ENCODE measurements around the gene FAM229B.

Gene FAM229B

GRCh38 chr6:112144145-112144926 lies 56.9 kb downstream of the FAM229B start:
- DNase-seq (ENCODE audit: low read depth), result no peak

GRCh38 chr6:112145080-112145573 lies 57.7 kb downstream of the FAM229B start:
- DNase-seq (ENCODE audit: low read depth), result no peak

- no peak for DNase-seq (ENCODE audit: low read depth)
Observed at GRCh38 chr6:112148103-112148502, 60.7 kb downstream of the FAM229B start.

GRCh38 chr6:112149236-112149635 lies 61.8 kb downstream of the FAM229B start:
- no peak for DNase-seq (ENCODE audit: low read depth)

- no peak for DNase-seq (ENCODE audit: low read depth)
Observed at GRCh38 chr6:112149719-112150263, 62.4 kb downstream of the FAM229B start.

GRCh38 chr6:112150363-112150762 lies 63.0 kb downstream of the FAM229B start:
- DNase-seq (ENCODE audit: low read depth), result no peak

Data from activated T-cell treated with anti-CD3 and anti-CD28 coated beads for 24 hours (primary cell).